Measurements from ENCODE around the gene RB1.
A peak's percentile ranks its signal among the peaks of the same experiment; 100 is the strongest.
"Not testable (repeated sequence)": the region's sequence is repeated elsewhere in the genome, so short reads cannot be mapped to it uniquely, and the experiment has no call there.

RB1 gene

GRCh38 chr13:48448959-48449614 lies 145.5 kb downstream of the RB1 start:
- DNase-seq (ENCODE audit: low read depth) = no peak

- DNase-seq (ENCODE audit: low read depth) = no peak
These were observed 146.1 kb downstream of the RB1 start for GRCh38 chr13:48449656-48450055.

DNA sequence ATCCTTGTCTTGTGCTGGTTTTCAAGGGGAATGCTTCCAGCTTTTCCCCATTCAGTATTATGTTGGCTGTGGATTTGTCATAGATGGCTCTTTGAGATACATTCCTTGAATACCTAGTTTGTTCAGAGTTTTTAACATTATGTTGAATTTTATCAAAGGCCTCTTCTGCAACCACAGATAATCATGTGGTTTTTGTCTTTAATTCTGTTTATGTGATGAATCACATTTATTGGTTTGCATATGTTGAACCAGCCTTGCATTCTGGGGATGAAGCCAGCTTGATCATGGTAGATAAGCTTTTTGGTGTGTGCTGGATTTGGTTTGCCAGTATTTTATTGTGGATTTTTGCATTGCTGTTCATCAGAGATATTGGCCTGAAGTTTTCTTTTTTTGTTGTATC lies 147.6 kb downstream of the RB1 start:
- DNase-seq (ENCODE audit: low read depth) = not testable (repeated sequence)

GRCh38 chr13:48456546-48456945 lies 153.0 kb downstream of the RB1 start:
- no peak for DNase-seq (ENCODE audit: low read depth)

DNA sequence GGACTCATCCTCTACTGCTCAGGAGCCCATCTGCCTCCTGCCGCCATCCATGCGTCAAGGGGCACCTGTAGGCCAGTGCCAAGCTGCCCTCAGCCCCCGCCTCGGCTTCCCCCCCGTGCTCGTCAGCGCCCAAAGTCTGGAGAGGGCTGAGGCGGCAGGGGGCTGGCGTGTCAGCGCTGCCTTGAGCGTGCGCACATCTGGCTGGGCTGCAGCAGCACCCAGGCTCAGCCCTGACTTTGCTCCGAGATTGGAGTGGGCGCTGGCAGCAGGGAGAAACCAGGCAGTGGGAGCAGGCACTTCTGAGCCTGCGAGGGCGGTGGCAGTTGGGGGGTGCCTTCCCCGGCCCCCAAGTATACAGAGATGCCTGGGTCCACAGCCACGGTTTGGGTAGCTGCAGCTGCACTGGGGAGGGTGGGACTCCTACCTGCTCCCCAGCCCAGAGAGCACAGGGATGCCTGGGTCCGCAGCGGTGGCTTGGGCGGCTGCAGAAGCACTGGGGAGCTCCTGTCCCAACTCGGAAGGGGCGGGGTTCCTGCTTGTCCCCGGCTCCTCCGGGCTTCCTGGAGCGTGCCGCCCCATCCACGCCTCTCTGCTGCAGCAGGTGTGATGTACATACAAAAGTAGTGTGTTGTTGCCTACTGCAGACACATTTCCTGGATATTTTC lies 154.2 kb downstream of the RB1 start:
- no peak for DNase-seq (ENCODE audit: low read depth)

DNA sequence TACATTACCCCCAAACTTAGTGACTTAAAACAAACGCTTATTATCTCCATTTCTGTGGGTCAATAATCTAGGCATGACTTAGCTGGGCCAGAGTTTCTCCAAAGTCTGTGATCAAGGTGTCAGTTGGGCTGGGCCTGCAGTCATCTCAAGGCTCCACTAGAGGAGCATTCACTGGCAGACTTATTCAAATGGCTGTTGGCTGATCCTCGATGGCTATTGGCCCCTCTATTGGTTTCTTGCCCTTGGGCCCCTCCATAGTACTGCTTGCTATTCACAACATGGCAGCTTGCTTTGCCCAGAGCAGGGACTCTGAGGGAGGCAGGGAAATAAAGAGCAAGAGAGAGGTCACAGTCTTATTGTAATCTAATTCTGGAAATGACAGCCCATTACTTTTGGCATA lies 171.7 kb downstream of the RB1 start:
- DNase-seq (ENCODE audit: low read depth) = no peak

- DNase-seq (ENCODE audit: low read depth) = no peak
These were observed 172.7 kb downstream of the RB1 start for GRCh38 chr13:48476215-48476614.

- DNase-seq (ENCODE audit: low read depth) = no peak
These were observed 173.1 kb downstream of the RB1 start for GRCh38 chr13:48476686-48477085.

DNA sequence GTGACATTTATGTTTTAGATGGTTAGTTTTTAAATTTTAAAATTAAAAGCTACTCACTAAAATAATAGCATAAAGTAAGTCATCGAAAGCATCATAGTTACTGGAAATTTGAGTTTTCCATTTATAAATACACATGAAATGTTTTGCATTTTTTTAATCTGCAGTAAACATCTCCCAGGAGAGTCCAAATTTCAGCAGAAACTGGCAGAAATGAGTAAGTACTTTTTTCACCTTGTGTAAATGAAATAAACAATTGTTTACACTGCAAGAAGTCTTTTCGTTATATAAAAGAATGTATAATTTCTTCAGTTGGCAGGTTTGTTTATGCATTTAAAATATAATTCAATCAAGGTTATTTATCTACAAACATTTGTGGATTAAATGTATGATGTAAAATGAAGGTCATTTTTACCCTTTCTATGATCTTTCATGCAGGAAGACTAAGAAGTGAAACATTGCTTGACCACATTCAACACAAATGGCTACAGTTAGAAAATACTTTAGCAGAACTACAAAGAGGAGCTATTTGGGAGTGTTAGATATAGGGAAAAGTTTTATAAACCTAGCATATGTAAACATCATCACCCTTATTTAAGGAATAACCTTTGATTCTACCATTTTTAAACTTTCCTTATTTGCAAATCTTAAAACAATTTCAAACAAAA lies 173.8 kb downstream of the RB1 start:
- DNase-seq (ENCODE audit: low read depth) = no peak

- no peak for DNase-seq (ENCODE audit: low read depth)
These were observed 174.8 kb downstream of the RB1 start for GRCh38 chr13:48478391-48478790.

GRCh38 chr13:48483575-48483974 lies 180.0 kb downstream of the RB1 start:
- no peak for DNase-seq (ENCODE audit: low read depth)

GRCh38 chr13:48485432-48485831 lies 181.9 kb downstream of the RB1 start:
- no peak for DNase-seq (ENCODE audit: low read depth)

DNA sequence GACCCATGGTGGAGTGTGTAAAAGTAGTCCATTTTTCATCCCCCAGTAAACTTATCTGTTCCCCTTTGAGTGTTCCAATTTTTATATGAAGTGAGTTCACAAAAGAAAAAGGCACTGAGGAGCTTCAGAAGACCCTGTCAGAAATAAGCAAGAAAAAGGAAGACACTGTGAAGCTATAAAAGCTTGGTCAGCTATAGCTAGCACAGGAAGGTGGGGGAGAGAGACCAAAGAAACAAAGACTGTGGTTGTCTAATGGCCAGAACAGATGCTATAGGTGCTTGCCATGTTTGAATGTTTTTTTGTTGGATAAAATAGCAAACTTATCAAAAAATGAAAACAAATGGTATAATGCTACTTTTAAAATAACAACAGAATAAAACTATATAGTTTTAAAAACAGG lies 182.8 kb downstream of the RB1 start:
- DNase-seq (ENCODE audit: low read depth) = no peak

DNA sequence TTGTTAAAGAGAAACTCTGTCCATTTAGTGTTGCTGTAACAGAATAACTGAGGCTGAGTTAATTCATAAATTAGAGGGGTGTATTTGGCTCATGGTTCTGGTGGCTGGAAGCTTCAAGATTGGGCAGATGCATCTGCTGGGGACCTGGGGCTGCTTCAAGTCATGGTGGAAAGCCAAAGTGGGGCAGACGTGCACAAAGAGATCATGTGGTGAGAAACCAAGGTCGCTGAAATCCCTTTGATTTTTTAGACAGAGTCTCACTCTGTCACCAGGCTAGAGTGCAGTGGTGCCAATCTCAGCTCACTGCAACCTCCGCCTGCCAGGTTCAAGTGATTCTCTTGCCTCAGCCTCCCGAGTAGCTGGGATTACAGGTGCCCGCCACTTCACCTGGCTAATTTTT lies 183.3 kb downstream of the RB1 start:
- no peak for DNase-seq (ENCODE audit: low read depth)

- DNase-seq (ENCODE audit: low read depth) = no peak
These were observed 184.4 kb downstream of the RB1 start for GRCh38 chr13:48487968-48488367.

GRCh38 chr13:48488995-48489394 lies 185.4 kb downstream of the RB1 start:
- no peak for DNase-seq (ENCODE audit: low read depth)

DNA sequence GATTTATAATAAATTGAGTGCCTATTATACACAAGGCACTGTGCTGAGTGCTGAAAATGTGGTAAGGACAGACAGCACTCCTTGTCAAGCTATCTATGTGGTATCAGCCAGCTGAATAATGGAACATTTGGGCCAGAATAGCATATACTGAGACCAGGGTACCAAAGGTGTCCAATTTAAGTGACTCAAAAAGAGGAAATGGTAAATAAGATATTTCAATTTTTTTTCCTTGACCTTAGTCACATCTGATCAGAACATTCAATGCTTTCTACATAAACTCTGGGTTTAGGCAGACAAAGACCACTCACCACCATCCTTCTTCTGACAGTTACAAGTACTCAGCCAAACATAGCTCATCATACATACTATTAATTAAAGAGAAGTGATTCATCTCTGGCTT lies 186.1 kb downstream of the RB1 start:
- no peak for DNase-seq (ENCODE audit: low read depth)

DNA sequence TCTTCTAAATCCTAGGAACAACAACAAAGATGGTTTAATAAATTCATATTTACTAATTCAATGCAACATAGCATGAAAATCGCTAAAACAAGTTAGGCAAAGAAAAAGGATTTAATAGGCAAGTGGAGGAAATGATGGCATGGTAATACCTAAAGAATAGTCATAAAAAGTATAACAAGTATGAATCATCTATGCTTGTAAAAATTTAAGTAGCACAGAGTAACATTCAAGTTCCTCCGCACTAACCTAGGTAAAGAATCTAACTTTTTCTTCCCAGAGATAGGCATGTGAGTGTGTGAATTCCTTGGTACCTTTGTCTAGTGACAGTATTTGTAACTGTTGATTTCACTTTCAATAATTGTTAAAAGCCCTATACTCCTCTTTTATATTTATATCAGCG lies 186.7 kb downstream of the RB1 start:
- DNase-seq (ENCODE audit: low read depth) = no peak

GRCh38 chr13:48491423-48492095 lies 188.0 kb downstream of the RB1 start:
- no peak for DNase-seq (ENCODE audit: low read depth)

DNA sequence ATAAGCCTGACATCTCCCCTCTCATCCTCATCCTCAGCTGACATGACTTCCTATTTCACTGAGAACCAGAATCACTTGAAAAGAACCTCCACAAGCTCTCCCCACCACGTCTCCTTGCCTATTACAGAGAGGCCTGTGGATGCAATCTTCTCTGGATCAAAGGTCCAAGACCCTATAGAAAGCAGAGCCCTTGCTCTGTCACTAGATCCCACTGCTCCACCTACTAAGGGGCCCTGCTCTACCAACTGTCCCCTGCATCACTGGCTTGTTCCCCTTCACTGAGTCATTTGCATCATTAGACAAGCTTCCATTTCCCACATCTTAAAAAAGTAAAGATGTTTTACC lies 188.5 kb downstream of the RB1 start:
- no peak for DNase-seq (ENCODE audit: low read depth)

GRCh38 chr13:48492470-48493065 lies 189.0 kb downstream of the RB1 start:
- DNase-seq (ENCODE audit: low read depth) = peak; percentile 45

DNA sequence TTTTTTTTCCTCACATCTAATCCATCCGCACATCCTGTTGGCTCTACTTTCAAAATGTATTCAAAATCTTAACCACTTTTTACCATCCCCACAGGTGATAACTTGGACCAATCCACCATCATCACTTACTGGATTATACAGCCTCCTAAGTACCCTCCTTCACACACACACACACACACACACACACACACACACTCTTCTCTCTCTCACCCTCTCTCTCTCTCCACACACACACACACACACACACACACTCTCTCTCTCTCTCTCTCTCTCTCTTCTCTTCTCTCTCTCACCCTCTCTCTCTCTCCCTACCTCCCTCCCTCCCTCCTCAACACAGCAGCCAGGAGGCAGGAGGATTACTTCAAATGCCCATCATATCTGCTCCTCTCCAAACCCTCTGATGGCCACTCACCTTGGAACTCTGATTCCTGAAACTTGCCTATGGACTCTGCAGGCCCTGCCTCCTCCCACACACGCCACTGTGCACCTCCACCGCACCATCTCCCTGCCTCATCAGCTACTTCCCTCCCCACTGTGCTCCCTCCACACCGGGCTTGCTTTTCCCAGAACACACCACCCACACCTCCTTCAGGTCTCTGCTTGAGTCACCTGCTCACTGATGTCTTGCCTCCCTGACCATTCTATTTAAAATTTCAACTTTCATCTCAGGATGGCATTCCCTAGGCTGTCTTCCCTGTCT lies 189.7 kb downstream of the RB1 start:
- DNase-seq (ENCODE audit: low read depth) = no peak

All from stimulated activated CD8-positive, alpha-beta memory T cell treated with anti-CD3 and anti-CD28 coated beads, Interleukin-4, amount 100 ng/mL, for 24 hours (primary cell).